Activated gamma-delta T cell (primary cell): ENCODE results near the gene SULT1A1.
"Not testable (repeated sequence)": the region's sequence is repeated elsewhere in the genome, so short reads cannot be mapped to it uniquely, and the experiment has no call there.

Source experiments
- DNase-seq: peaks from one replicate; lab custom pipeline; 2025; lab: John Stamatoyannopoulos, UW

Gene SULT1A1

GRCh38 chr16:28591355-28591754 lies 18.5 kb downstream of the SULT1A1 start:
- DNase-seq: no peak

- DNase-seq: no peak
These were observed 19.2 kb downstream of the SULT1A1 start for GRCh38 chr16:28590384-28591340.

GRCh38 chr16:28589930-28590329 lies 19.9 kb downstream of the SULT1A1 start:
- no peak for DNase-seq

GRCh38 chr16:28589069-28589468 lies 20.8 kb downstream of the SULT1A1 start:
- DNase-seq: no peak

GRCh38 chr16:28587386-28587785 lies 22.5 kb downstream of the SULT1A1 start:
- no peak for DNase-seq

- no peak for DNase-seq
These were observed 23.4 kb downstream of the SULT1A1 start for GRCh38 chr16:28586466-28586865.

- no peak for DNase-seq
These were observed 24.2 kb downstream of the SULT1A1 start for GRCh38 chr16:28585674-28586073.

GRCh38 chr16:28580726-28581315 lies 29.0 kb downstream of the SULT1A1 start:
- no peak for DNase-seq

- DNase-seq: no peak
These were observed 34.3 kb downstream of the SULT1A1 start for GRCh38 chr16:28575446-28576109.

GRCh38 chr16:28574925-28575324 lies 34.9 kb downstream of the SULT1A1 start:
- no peak for DNase-seq

- no peak for DNase-seq
These were observed 35.8 kb downstream of the SULT1A1 start for GRCh38 chr16:28573738-28574718.

GRCh38 chr16:28572696-28573510 lies 36.9 kb downstream of the SULT1A1 start:
- DNase-seq: no peak

GRCh38 chr16:28569968-28570752 lies 39.7 kb downstream of the SULT1A1 start:
- DNase-seq: no peak

GRCh38 chr16:28569021-28569420 lies 40.8 kb downstream of the SULT1A1 start:
- no peak for DNase-seq

- no peak for DNase-seq
These were observed 42.6 kb downstream of the SULT1A1 start for GRCh38 chr16:28567292-28567691.

GRCh38 chr16:28566233-28566925 lies 43.5 kb downstream of the SULT1A1 start:
- DNase-seq: not testable (repeated sequence)

GRCh38 chr16:28563218-28563617 lies 46.6 kb downstream of the SULT1A1 start:
- no peak for DNase-seq

- DNase-seq: no peak
These were observed 47.6 kb downstream of the SULT1A1 start for GRCh38 chr16:28562199-28562598.

GRCh38 chr16:28561557-28562187 lies 48.2 kb downstream of the SULT1A1 start:
- no peak for DNase-seq
